HepG2 (cell line): ENCODE results near the gene MGMT. TPM values are rescaled to one million over a fixed set of nuclear protein-coding genes. Genes with fewer than 3 reads are reported as not detected.

Experiments used
- CEBPB ChIP-seq: IDR thresholded peaks from 2 replicates; pipeline ENCODE4 v1.6.1; 2011; ENCODE audit warnings: low read depth, low read length, improper control_type of control experiment, borderline replicate concordance
- ELF1 ChIP-seq: sonication (generic); formaldehyde crosslinking; IDR thresholded peaks from 2 replicates; pipeline ENCODE4 v1.4.0; 2020; ENCODE audit warnings: missing genetic modification reagents
- HDAC2 ChIP-seq: sonication (generic); formaldehyde crosslinking; IDR thresholded peaks from 2 replicates; pipeline ENCODE4 v1.4.0; 2020; ENCODE audit warnings: missing genetic modification reagents
- JUNB ChIP-seq: sonication (generic); formaldehyde crosslinking; IDR thresholded peaks from 2 replicates; pipeline ENCODE4 v1.8.0; 2022; ENCODE audit warnings: missing genetic modification reagents, mild to moderate bottlenecking, borderline replicate concordance
- NBN ChIP-seq: fragments of 450-650 bp; conservative IDR thresholded peaks from 2 replicates; pipeline ENCODE4 v1.6.1; 2017
- PCBP2 ChIP-seq: fragments of 200-400 bp; formaldehyde crosslinking; optimal IDR thresholded peaks from 2 replicates; pipeline ENCODE3; 2018; ENCODE audit warnings: low read length, low read depth; ENCODE audit not compliant: poor library complexity, severe bottlenecking
- RBM22 ChIP-seq: fragments of 200-400 bp; formaldehyde crosslinking; optimal IDR thresholded peaks from 2 replicates; pipeline ENCODE3; 2017; ENCODE audit warnings: mild to moderate bottlenecking, low read length, moderate library complexity
- RFX5 ChIP-seq: IDR thresholded peaks from 2 replicates; pipeline ENCODE4 v1.6.1; 2011; ENCODE audit warnings: low read depth, low read length, improper control_type of control experiment
- SIN3A ChIP-seq: IDR thresholded peaks from 2 replicates; pipeline ENCODE4 v1.6.1; 2011; ENCODE audit warnings: low read depth, mild to moderate bottlenecking, control low read depth, low read length, borderline replicate concordance
- ZFP41 ChIP-seq: sonication (generic); formaldehyde crosslinking; IDR thresholded peaks from 2 replicates; pipeline ENCODE4 v1.4.0; 2020; ENCODE audit warnings: mild to moderate bottlenecking, missing genetic modification reagents, borderline replicate concordance
- ZKSCAN1 ChIP-seq: fragments of 150-350 bp; IDR thresholded peaks from 2 replicates; pipeline ENCODE4 v1.6.1; 2014; ENCODE audit warnings: low read length
- ZNF431 ChIP-seq: sonication (generic); formaldehyde crosslinking; IDR thresholded peaks from 2 replicates; pipeline ENCODE4 v1.9.0; 2022; ENCODE audit warnings: missing genetic modification reagents, low read depth, mild to moderate bottlenecking, borderline replicate concordance
- polyA plus RNA-seq, 8 experiments: library from polyadenylated mRNA; depleted of rRNA in 3 of 8; stranded (reverse) in 7 of 8; unstranded in 1 of 8; fragments of >200 nt; fragmentation: Illumina TruSeq in 4 of 8; extraction: Trizol in 4 of 8; gene quantifications; 2 replicates each; pipeline versions ENCODE4 v1.2.1 to v1.2.3, GENCODE V29; 2011 to 2016; ENCODE audit warnings: low read depth in 4 of 8, missing spikeins in 1 of 8, mixed read lengths in 1 of 8; ENCODE audit not compliant: insufficient read depth in 1 of 8
- total RNA-seq, 5 experiments: library from RNA; depleted of rRNA; stranded (reverse); fragments of >200 nt; fragmentation: Illumina TruSeq; extraction: Trizol; gene quantifications; 2 replicates each; pipeline ENCODE4 v1.2.3, GENCODE V29; 2016; ENCODE audit warnings: low read depth in 1 of 5
- TF ChIP-seq, protein P1 (sequence below): sonication (generic); formaldehyde crosslinking; IDR thresholded peaks from 2 replicates; pipeline ENCODE4 v1.8.0; 2022; ENCODE audit warnings: mild to moderate bottlenecking, missing genetic modification reagents; ENCODE audit not compliant: insufficient replicate concordance
- TF ChIP-seq, protein P2 (sequence below): IDR thresholded peaks from 2 replicates; pipeline ENCODE4 v1.6.1; 2012; ENCODE audit warnings: low read depth, low read length, improper control_type of control experiment
- TF ChIP-seq, protein P3 (sequence below): IDR thresholded peaks from 2 replicates; pipeline ENCODE4 v1.6.1; 2016; ENCODE audit warnings: mild to moderate bottlenecking, missing biosample characterization, missing genetic modification reagents
- TF ChIP-seq, protein P4 (sequence below): sonication (generic); formaldehyde crosslinking; IDR thresholded peaks from 2 replicates; pipeline ENCODE4 v1.5.0; 2020; ENCODE audit warnings: mild to moderate bottlenecking, missing genetic modification reagents
- TF ChIP-seq, protein P5 (sequence below): sonication (generic); formaldehyde crosslinking; IDR thresholded peaks from 2 replicates; pipeline ENCODE4 v1.4.0; 2020; ENCODE audit warnings: missing genetic modification reagents, borderline replicate concordance
- TF ChIP-seq, protein P6 (sequence below): sonication (generic); formaldehyde crosslinking; IDR thresholded peaks from 2 replicates; pipeline ENCODE4 v1.4.0; 2020; ENCODE audit warnings: missing genetic modification reagents; ENCODE audit errors: not compliant biosample characterization

MGMT gene
- total and polyA plus RNA-seq, 2 of the 13 experiments (the other 11 are each of a cell fraction or from before 2014, with no cell fraction given): 12.0 to 19.5 TPM

DNA sequence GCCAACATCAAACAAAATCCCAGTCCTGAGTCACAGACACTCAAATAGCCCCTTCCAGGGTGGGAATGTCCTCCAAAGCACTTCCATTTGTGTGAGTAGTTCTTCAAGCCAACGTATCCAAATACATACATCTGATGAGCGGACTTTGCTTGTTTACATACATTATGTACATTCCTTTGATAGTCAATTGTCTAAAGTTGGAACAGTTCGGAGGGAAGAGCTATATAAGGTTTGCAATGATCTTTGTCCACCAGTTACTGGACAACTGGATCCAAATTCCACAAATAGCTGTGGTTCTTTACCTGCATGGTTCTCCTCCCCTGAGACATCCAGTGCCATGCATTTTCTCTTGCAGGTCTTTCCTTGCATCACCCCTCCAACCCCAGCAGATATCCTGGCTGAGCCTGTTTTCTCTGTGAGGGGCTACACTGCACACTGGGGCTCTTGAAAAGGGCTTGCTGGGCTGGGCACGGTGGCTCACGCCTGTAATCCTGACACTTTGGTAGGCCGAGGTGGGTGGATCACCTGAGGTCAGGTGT, 4.7 kb upstream of the MGMT start (continued):
- TF ChIP-seq, protein P1, sequence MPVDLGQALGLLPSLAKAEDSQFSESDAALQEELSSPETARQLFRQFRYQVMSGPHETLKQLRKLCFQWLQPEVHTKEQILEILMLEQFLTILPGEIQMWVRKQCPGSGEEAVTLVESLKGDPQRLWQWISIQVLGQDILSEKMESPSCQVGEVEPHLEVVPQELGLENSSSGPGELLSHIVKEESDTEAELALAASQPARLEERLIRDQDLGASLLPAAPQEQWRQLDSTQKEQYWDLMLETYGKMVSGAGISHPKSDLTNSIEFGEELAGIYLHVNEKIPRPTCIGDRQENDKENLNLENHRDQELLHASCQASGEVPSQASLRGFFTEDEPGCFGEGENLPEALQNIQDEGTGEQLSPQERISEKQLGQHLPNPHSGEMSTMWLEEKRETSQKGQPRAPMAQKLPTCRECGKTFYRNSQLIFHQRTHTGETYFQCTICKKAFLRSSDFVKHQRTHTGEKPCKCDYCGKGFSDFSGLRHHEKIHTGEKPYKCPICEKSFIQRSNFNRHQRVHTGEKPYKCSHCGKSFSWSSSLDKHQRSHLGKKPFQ: peak; percentile 95
- no peak for TF ChIP-seq ELF1
- TF ChIP-seq PCBP2: no peak
- TF ChIP-seq, protein P2, sequence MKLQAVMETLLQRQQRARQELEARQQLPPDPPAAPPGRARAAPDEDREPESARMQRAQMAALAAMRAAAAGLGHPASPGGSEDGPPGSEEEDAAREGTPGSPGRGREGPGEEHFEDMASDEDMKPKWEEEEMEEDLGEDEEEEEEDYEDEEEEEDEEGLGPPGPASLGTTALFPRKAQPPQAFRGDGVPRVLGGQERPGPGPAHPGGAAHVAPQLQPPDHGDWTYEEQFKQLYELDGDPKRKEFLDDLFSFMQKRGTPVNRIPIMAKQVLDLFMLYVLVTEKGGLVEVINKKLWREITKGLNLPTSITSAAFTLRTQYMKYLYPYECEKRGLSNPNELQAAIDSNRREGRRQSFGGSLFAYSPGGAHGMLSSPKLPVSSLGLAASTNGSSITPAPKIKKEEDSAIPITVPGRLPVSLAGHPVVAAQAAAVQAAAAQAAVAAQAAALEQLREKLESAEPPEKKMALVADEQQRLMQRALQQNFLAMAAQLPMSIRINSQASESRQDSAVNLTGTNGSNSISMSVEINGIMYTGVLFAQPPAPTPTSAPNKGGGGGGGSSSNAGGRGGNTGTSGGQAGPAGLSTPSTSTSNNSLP: peak; percentile 98
- TF ChIP-seq, protein P3, sequence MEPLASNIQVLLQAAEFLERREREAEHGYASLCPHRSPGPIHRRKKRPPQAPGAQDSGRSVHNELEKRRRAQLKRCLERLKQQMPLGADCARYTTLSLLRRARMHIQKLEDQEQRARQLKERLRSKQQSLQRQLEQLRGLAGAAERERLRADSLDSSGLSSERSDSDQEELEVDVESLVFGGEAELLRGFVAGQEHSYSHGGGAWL (CRISPR knock-in tag): no peak
- no peak for TF ChIP-seq SIN3A
- peak; percentile 85 for TF ChIP-seq HDAC2 (CRISPR knock-in tag)
- TF ChIP-seq, protein P4, sequence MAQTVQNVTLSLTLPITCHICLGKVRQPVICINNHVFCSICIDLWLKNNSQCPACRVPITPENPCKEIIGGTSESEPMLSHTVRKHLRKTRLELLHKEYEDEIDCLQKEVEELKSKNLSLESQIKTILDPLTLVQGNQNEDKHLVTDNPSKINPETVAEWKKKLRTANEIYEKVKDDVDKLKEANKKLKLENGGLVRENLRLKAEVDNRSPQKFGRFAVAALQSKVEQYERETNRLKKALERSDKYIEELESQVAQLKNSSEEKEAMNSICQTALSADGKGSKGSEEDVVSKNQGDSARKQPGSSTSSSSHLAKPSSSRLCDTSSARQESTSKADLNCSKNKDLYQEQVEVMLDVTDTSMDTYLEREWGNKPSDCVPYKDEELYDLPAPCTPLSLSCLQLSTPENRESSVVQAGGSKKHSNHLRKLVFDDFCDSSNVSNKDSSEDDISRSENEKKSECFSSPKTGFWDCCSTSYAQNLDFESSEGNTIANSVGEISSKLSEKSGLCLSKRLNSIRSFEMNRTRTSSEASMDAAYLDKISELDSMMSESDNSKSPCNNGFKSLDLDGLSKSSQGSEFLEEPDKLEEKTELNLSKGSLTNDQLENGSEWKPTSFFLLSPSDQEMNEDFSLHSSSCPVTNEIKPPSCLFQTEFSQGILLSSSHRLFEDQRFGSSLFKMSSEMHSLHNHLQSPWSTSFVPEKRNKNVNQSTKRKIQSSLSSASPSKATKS: no peak
- TF ChIP-seq JUNB (CRISPR knock-in tag): no peak
- peak; percentile 62; the same call in 1 of the 2 replicates for TF ChIP-seq CEBPB
- TF ChIP-seq ZNF431 (CRISPR knock-in tag): no peak
- TF ChIP-seq, protein P5, sequence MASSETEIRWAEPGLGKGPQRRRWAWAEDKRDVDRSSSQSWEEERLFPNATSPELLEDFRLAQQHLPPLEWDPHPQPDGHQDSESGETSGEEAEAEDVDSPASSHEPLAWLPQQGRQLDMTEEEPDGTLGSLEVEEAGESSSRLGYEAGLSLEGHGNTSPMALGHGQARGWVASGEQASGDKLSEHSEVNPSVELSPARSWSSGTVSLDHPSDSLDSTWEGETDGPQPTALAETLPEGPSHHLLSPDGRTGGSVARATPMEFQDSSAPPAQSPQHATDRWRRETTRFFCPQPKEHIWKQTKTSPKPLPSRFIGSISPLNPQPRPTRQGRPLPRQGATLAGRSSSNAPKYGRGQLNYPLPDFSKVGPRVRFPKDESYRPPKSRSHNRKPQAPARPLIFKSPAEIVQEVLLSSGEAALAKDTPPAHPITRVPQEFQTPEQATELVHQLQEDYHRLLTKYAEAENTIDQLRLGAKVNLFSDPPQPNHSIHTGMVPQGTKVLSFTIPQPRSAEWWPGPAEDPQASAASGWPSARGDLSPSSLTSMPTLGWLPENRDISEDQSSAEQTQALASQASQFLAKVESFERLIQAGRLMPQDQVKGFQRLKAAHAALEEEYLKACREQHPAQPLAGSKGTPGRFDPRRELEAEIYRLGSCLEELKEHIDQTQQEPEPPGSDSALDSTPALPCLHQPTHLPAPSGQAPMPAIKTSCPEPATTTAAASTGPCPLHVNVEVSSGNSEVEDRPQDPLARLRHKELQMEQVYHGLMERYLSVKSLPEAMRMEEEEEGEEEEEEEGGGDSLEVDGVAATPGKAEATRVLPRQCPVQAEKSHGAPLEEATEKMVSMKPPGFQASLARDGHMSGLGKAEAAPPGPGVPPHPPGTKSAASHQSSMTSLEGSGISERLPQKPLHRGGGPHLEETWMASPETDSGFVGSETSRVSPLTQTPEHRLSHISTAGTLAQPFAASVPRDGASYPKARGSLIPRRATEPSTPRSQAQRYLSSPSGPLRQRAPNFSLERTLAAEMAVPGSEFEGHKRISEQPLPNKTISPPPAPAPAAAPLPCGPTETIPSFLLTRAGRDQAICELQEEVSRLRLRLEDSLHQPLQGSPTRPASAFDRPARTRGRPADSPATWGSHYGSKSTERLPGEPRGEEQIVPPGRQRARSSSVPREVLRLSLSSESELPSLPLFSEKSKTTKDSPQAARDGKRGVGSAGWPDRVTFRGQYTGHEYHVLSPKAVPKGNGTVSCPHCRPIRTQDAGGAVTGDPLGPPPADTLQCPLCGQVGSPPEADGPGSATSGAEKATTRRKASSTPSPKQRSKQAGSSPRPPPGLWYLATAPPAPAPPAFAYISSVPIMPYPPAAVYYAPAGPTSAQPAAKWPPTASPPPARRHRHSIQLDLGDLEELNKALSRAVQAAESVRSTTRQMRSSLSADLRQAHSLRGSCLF: no peak
- no peak for TF ChIP-seq RBM22
- TF ChIP-seq RFX5: no peak
- TF ChIP-seq, protein P6, sequence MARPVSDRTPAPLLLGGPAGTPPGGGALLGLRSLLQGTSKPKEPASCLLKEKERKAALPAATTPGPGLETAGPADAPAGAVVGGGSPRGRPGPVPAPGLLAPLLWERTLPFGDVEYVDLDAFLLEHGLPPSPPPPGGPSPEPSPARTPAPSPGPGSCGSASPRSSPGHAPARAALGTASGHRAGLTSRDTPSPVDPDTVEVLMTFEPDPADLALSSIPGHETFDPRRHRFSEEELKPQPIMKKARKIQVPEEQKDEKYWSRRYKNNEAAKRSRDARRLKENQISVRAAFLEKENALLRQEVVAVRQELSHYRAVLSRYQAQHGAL (CRISPR knock-in tag): no peak
- no peak for TF ChIP-seq ZFP41 (CRISPR knock-in tag)
- TF ChIP-seq NBN: no peak
- no peak for TF ChIP-seq ZKSCAN1
